Measurements from ENCODE around the gene GSDME. TPM values are rescaled to one million over a fixed set of nuclear protein-coding genes. Genes with fewer than 3 reads are reported as not detected.

The GSDME gene
- total RNA-seq, 2 donors from 2014 or later = 33.4 to 43.5 TPM

GRCh38 chr7:24728121-24728500 is 29.2 kb downstream of the GSDME start:
- DNase-seq (ENCODE audit: low spot score) = no peak
- intact Hi-C loops (cut with DNase I) = no loop called here

- no peak for DNase-seq (ENCODE audit: low spot score)
- intact Hi-C loops (cut with DNase I) = no loop called here
Measured at GRCh38 chr7:24727154-24728120, 29.8 kb downstream of the GSDME start.

- intact Hi-C loops (cut with DNase I) = no loop called here
- DNase-seq (ENCODE audit: low spot score) = no peak
Measured at GRCh38 chr7:24725554-24726241, 31.6 kb downstream of the GSDME start.

GRCh38 chr7:24724451-24725190 is 32.6 kb downstream of the GSDME start:
- intact Hi-C loops (cut with DNase I) = no loop called here
- no peak for DNase-seq (ENCODE audit: low spot score)

- no peak for DNase-seq (ENCODE audit: low spot score)
- intact Hi-C loops (cut with DNase I) = no loop called here
Measured at GRCh38 chr7:24723178-24723530, 34.1 kb downstream of the GSDME start.

- DNase-seq (ENCODE audit: low spot score) = no peak
- intact Hi-C loops (cut with DNase I) = no loop called here
Measured at GRCh38 chr7:24722386-24723177, 34.7 kb downstream of the GSDME start.

- DNase-seq (ENCODE audit: low spot score) = no peak
- intact Hi-C loops (cut with DNase I) = no loop called here
Measured at GRCh38 chr7:24721481-24722001, 35.7 kb downstream of the GSDME start.

GRCh38 chr7:24720283-24720682 is 37.0 kb downstream of the GSDME start:
- intact Hi-C loops (cut with DNase I) = no loop called here
- DNase-seq (ENCODE audit: low spot score) = no peak

- DNase-seq (ENCODE audit: low spot score) = no peak
- intact Hi-C loops (cut with DNase I) = loop anchor here in 1 of 2 donors (10.0 kb wide), 1 partner anchor 1676 kb away; no protein-coding TSS in a partner anchor
Measured at GRCh38 chr7:24718977-24719491, 38.2 kb downstream of the GSDME start.

GRCh38 chr7:24718431-24718831 is 38.8 kb downstream of the GSDME start:
- intact Hi-C loops (cut with DNase I) = loop anchor here in 1 of 2 donors (10.0 kb wide), 1 partner anchor 1676 kb away; no protein-coding TSS in a partner anchor
- no peak for DNase-seq (ENCODE audit: low spot score)

GRCh38 chr7:24717694-24718320 is 39.5 kb downstream of the GSDME start:
- intact Hi-C loops (cut with DNase I) = loop anchor here in 1 of 2 donors (10.0 kb wide), 1 partner anchor 1677 kb away; no protein-coding TSS in a partner anchor
- DNase-seq (ENCODE audit: low spot score) = no peak

GRCh38 chr7:24717247-24717622 is 40.0 kb downstream of the GSDME start:
- intact Hi-C loops (cut with DNase I) = loop anchor here in 1 of 2 donors (10.0 kb wide), 1 partner anchor 1678 kb away; no protein-coding TSS in a partner anchor

GRCh38 chr7:24716480-24717246 is 40.6 kb downstream of the GSDME start:
- DNase-seq (ENCODE audit: low spot score) = no peak
- intact Hi-C loops (cut with DNase I) = loop anchor here in 1 of 2 donors (10.0 kb wide), 1 partner anchor 1678 kb away; no protein-coding TSS in a partner anchor

More at GRCh38 chr7:24717247-24717622, 40.0 kb downstream of the GSDME start:
- no peak for DNase-seq (ENCODE audit: low spot score)

GRCh38 chr7:24715661-24716479 is 41.4 kb downstream of the GSDME start:
- intact Hi-C loops (cut with DNase I) = loop anchor here in 1 of 2 donors (10.0 kb wide), 1 partner anchor 1679 kb away; no protein-coding TSS in a partner anchor
- no peak for DNase-seq (ENCODE audit: low spot score)

- no peak for DNase-seq (ENCODE audit: low spot score)
- intact Hi-C loops (cut with DNase I) = loop anchor here in 1 of 2 donors (10.0 kb wide), 1 partner anchor 1680 kb away; no protein-coding TSS in a partner anchor
Measured at GRCh38 chr7:24715171-24715570, 42.1 kb downstream of the GSDME start.

GRCh38 chr7:24714676-24715010 is 42.6 kb downstream of the GSDME start:
- intact Hi-C loops (cut with DNase I) = loop anchor here in 1 of 2 donors (10.0 kb wide), 1 partner anchor 1680 kb away; no protein-coding TSS in a partner anchor
- DNase-seq (ENCODE audit: low spot score) = no peak
